Stomach (tissue), 4 donors: Measurements from ENCODE around the gene MBIP.

ENCODE experiments used
- EP300 ChIP-seq: sonication (generic); formaldehyde crosslinking; IDR thresholded peaks from one replicate; pipeline ENCODE4 v1.6.1; 2017; ENCODE audit warnings: antibody characterized with exemption
- POLR2A ChIP-seq, 4 donors: fragments of 450-650 bp; IDR thresholded peaks; one replicate each; pipeline ENCODE4 v1.6.1; 2016; ENCODE audit warnings: antibody characterized with exemption in 4 of 4, control low read depth in 2 of 4, mild to moderate bottlenecking in 1 of 4, moderate library complexity in 1 of 4
- POLR2AphosphoS5 ChIP-seq, 3 donors: sonication (generic); formaldehyde crosslinking; IDR thresholded peaks; one replicate each; pipeline ENCODE4 v1.6.1; 2016; ENCODE audit warnings: antibody characterized with exemption in 3 of 3
- TF ChIP-seq, protein P1 (sequence below), 7 experiments: fragments of 450-650 bp in 4 of 7; fragments of 200-600 bp in 3 of 7; sonication (generic) in 3 of 7; IDR thresholded peaks; one replicate each; pipeline ENCODE4 v1.5.1; 2016 to 2019; ENCODE audit warnings: antibody characterized with exemption in 7 of 7, control low read depth in 2 of 7, mild to moderate bottlenecking in 1 of 7

DNA sequence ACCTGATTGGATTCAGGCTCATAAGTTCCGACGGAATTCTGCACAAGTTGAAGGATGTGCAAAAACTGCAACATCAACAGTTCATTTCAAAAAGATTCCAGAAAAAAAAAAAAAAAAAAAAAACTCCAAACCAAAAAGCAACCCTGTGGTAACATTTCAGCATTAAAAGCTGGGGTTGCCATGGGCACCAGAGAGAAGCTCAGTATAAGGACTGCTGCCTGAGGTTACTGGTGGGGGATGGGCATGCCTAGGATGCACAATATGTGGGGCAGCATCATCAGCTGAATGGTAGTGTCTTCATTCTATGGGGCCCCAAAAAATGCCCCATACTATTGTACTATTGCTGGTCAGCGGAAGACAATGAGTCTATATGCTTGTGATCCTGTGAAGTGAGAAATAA is 44.7 kb downstream of the MBIP start:
- TF ChIP-seq POLR2AphosphoS5 (IDR thresholded peaks at IDR 0.05) (no peak), POLR2A (IDR thresholded peaks at IDR 0.05) (no peak), EP300 (no peak)
- TF ChIP-seq, protein P1, sequence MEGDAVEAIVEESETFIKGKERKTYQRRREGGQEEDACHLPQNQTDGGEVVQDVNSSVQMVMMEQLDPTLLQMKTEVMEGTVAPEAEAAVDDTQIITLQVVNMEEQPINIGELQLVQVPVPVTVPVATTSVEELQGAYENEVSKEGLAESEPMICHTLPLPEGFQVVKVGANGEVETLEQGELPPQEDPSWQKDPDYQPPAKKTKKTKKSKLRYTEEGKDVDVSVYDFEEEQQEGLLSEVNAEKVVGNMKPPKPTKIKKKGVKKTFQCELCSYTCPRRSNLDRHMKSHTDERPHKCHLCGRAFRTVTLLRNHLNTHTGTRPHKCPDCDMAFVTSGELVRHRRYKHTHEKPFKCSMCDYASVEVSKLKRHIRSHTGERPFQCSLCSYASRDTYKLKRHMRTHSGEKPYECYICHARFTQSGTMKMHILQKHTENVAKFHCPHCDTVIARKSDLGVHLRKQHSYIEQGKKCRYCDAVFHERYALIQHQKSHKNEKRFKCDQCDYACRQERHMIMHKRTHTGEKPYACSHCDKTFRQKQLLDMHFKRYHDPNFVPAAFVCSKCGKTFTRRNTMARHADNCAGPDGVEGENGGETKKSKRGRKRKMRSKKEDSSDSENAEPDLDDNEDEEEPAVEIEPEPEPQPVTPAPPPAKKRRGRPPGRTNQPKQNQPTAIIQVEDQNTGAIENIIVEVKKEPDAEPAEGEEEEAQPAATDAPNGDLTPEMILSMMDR (IDR thresholded peaks at IDR 0.05), result no peak
